ENCODE measurements around the gene PUM2. TPM values are rescaled to one million over a fixed set of nuclear protein-coding genes. Genes with fewer than 3 reads are reported as not detected.
A peak's percentile ranks its signal among the peaks of the same experiment; 100 is the strongest.

The PUM2 gene
- total and polyA plus RNA-seq, 4 donors: 18.5 to 61.0 (median 35.1) TPM

DNA sequence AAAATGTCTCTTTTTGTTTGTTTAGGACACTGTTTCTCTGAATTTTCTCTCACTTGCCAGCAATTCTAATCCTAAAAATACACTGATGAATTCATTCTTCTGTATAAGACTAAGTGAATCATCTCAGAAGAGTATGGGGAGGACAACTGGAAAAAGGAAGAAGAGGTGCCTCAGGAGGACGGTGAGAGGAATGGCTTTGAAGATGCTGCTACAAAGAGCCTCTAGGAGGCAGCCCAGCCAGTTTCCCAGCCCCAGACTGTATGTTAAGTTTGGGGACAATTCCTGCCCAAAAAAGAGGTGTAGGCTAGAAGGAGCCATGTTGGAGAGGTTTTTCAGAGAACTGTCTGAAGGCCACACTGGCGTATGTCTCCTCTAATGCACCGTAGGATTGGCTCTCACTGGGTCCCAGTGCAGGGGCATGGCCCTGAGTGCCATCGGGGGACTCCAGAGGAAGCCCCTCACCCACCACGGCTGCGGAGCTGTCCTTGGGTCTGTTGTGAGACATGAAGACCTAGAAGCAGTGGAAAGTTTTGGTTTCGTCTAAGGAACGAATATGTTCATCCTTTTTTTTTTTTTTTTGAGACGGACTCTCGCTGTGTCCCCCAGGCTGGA, 122.6 kb downstream of the PUM2 start:
- no peak overlapping the region for H3K4me3 ChIP-seq (ENCODE audit: low read depth in 1 of 3, low read length in 3 of 3)
- no peaks in the 10 kb centered on the region for H3K9me3 ChIP-seq (ENCODE audit: control insufficient read depth in 4 of 4, low read length in 3 of 4)
- H3K36me3 ChIP-seq (ENCODE audit: control insufficient read depth in 4 of 4, insufficient read depth in 3 of 4, low read depth in 1 of 4, low read length in 3 of 4): no peaks in the 10 kb centered on the region
- no peak for TF ChIP-seq TAF1 (conservative IDR thresholded peaks at IDR 0.05)
- TF ChIP-seq HNF4A (conservative IDR thresholded peaks at IDR 0.05): no peak
- no peak for TF ChIP-seq EGR1 (IDR thresholded peaks at IDR 0.05; ENCODE audit: low read depth in 2 of 2)
- peaks cover 0 to 18% (median 7%) of the 10 kb centered on the region in 4 donors for H3K4me1 ChIP-seq (ENCODE audit: control insufficient read depth in 4 of 4, insufficient read depth in 4 of 4, low read length in 3 of 4)
- no peaks in the 10 kb centered on the region for H3K27me3 ChIP-seq (ENCODE audit: control insufficient read depth in 4 of 4, insufficient read depth in 4 of 4, low read length in 3 of 4)
- WGBS: 94% methylated on average over 10 of the region's 10 CpGs
- no peak for DNase-seq (ENCODE audit: low spot score)
- H3K27ac ChIP-seq (ENCODE audit: low read depth in 1 of 2, low read length in 2 of 2): no peak overlapping the region
- no peak overlapping the region for H3K9ac ChIP-seq (ENCODE audit: low read depth in 1 of 2, low read length in 2 of 2)

DNA sequence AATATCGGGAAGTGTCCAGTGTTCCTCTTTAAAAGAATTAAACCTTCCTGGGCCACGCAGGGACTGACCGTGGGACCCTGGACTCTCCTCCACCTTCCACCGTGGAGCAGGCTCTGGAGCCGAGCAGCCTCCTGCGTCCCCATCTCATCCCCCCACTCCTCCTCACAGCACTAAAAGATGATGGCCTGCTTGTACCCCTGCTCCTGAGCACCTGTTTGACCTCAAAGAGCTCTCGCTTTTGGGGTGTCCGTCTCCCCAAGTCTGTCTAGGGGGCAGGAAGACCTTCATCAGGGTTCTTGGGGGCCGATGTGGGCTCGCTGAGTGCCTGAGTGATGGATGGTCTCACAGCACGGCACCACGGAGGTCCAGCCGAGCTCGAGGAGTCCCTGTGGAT, 124.5 kb downstream of the PUM2 start:
- Histone ChIP-seq H3K36me3 (ENCODE audit: control insufficient read depth in 4 of 4, insufficient read depth in 3 of 4, low read depth in 1 of 4, low read length in 3 of 4) (no peaks in the 10 kb centered on the region), H3K4me1 (ENCODE audit: control insufficient read depth in 4 of 4, insufficient read depth in 4 of 4, low read length in 3 of 4) (peaks cover 4 to 33% (median 22%) of the 10 kb centered on the region in 4 donors), H3K9me3 (ENCODE audit: control insufficient read depth in 4 of 4, low read length in 3 of 4) (no peaks in the 10 kb centered on the region), H3K9ac (ENCODE audit: low read depth in 1 of 2, low read length in 2 of 2) (no peak overlapping the region), H3K27ac (ENCODE audit: low read depth in 1 of 2, low read length in 2 of 2) (peak overlapping the region; percentile 14 to 98), H3K27me3 (ENCODE audit: control insufficient read depth in 4 of 4, insufficient read depth in 4 of 4, low read length in 3 of 4) (no peaks in the 10 kb centered on the region), H3K4me3 (ENCODE audit: low read depth in 1 of 3, low read length in 3 of 3) (no peak overlapping the region)
- DNase-seq (ENCODE audit: low spot score): no peak
- peak in 1 of 2 donors; percentile 8 for TF ChIP-seq HNF4A (conservative IDR thresholded peaks at IDR 0.05)
- TF ChIP-seq RXRA (IDR thresholded peaks at IDR 0.05): no peak
- TF ChIP-seq ZBTB33 (IDR thresholded peaks at IDR 0.05): no peak
- WGBS: 78% methylated on average over 14 of the region's 14 CpGs

- Histone ChIP-seq H3K27ac (ENCODE audit: low read depth in 1 of 2, low read length in 2 of 2) (peak overlapping the region; percentile 94 to 98), H3K9me3 (ENCODE audit: control insufficient read depth in 4 of 4, low read length in 3 of 4) (no peaks in the 10 kb centered on the region), H3K27me3 (ENCODE audit: control insufficient read depth in 4 of 4, insufficient read depth in 4 of 4, low read length in 3 of 4) (no peaks in the 10 kb centered on the region), H3K4me3 (ENCODE audit: low read depth in 1 of 3, low read length in 3 of 3) (peak overlapping the region; percentile 51 to 92 (median 61)), H3K4me1 (ENCODE audit: control insufficient read depth in 4 of 4, insufficient read depth in 4 of 4, low read length in 3 of 4) (peaks cover 4 to 36% (median 27%) of the 10 kb centered on the region in 4 donors), H3K36me3 (ENCODE audit: control insufficient read depth in 4 of 4, insufficient read depth in 3 of 4, low read depth in 1 of 4, low read length in 3 of 4) (no peaks in the 10 kb centered on the region), H3K9ac (ENCODE audit: low read depth in 1 of 2, low read length in 2 of 2) (peak overlapping the region; percentile 13 to 25)
- no peak for DNase-seq (ENCODE audit: low spot score)
- 3% methylated on average over 66 of the region's 66 CpGs for WGBS
- TF ChIP-seq, protein P1, sequence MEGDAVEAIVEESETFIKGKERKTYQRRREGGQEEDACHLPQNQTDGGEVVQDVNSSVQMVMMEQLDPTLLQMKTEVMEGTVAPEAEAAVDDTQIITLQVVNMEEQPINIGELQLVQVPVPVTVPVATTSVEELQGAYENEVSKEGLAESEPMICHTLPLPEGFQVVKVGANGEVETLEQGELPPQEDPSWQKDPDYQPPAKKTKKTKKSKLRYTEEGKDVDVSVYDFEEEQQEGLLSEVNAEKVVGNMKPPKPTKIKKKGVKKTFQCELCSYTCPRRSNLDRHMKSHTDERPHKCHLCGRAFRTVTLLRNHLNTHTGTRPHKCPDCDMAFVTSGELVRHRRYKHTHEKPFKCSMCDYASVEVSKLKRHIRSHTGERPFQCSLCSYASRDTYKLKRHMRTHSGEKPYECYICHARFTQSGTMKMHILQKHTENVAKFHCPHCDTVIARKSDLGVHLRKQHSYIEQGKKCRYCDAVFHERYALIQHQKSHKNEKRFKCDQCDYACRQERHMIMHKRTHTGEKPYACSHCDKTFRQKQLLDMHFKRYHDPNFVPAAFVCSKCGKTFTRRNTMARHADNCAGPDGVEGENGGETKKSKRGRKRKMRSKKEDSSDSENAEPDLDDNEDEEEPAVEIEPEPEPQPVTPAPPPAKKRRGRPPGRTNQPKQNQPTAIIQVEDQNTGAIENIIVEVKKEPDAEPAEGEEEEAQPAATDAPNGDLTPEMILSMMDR (IDR thresholded peaks at IDR 0.05; ENCODE audit: low read depth, low read length, missing input control): peak; percentile 47
- TF ChIP-seq MAX (IDR thresholded peaks at IDR 0.05) (peak; percentile 71), HNF4G (IDR thresholded peaks at IDR 0.05) (peak; percentile 90), SP1 (IDR thresholded peaks at IDR 0.05) (peak; percentile 86), RXRA (IDR thresholded peaks at IDR 0.05) (peak; percentile 96 to 99), HNF4A (conservative IDR thresholded peaks at IDR 0.05) (peak; percentile 95 to 96), EGR1 (IDR thresholded peaks at IDR 0.05; ENCODE audit: low read depth in 2 of 2) (peak in 1 of 2 donors; percentile 45), TAF1 (conservative IDR thresholded peaks at IDR 0.05) (no peak), RAD21 (IDR thresholded peaks at IDR 0.05) (peak; percentile 66 to 69), NR2F2 (IDR thresholded peaks at IDR 0.05) (no peak), ZBTB33 (IDR thresholded peaks at IDR 0.05) (no peak), YY1 (IDR thresholded peaks at IDR 0.05) (peak; percentile 98), GABPA (IDR thresholded peaks at IDR 0.05 in 1 of 2, conservative IDR thresholded peaks at IDR 0.05 in 1 of 2) (no peak), JUND (IDR thresholded peaks at IDR 0.05) (peak in 1 of 2 donors; percentile 63)
- TF ChIP-seq, protein P2, sequence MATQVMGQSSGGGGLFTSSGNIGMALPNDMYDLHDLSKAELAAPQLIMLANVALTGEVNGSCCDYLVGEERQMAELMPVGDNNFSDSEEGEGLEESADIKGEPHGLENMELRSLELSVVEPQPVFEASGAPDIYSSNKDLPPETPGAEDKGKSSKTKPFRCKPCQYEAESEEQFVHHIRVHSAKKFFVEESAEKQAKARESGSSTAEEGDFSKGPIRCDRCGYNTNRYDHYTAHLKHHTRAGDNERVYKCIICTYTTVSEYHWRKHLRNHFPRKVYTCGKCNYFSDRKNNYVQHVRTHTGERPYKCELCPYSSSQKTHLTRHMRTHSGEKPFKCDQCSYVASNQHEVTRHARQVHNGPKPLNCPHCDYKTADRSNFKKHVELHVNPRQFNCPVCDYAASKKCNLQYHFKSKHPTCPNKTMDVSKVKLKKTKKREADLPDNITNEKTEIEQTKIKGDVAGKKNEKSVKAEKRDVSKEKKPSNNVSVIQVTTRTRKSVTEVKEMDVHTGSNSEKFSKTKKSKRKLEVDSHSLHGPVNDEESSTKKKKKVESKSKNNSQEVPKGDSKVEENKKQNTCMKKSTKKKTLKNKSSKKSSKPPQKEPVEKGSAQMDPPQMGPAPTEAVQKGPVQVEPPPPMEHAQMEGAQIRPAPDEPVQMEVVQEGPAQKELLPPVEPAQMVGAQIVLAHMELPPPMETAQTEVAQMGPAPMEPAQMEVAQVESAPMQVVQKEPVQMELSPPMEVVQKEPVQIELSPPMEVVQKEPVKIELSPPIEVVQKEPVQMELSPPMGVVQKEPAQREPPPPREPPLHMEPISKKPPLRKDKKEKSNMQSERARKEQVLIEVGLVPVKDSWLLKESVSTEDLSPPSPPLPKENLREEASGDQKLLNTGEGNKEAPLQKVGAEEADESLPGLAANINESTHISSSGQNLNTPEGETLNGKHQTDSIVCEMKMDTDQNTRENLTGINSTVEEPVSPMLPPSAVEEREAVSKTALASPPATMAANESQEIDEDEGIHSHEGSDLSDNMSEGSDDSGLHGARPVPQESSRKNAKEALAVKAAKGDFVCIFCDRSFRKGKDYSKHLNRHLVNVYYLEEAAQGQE (IDR thresholded peaks at IDR 0.05): peak; percentile 54
These were observed 125.1 kb downstream of the PUM2 start for GRCh38 chr2:20225294-20226151.

Data from liver (tissue), 9 donors.